AML-193 (cell line): ENCODE data around the gene DSG2.

ENCODE experiments used
- DNase-seq, 2 experiments: peaks; one replicate each; lab custom pipeline; 2025; lab: John Stamatoyannopoulos, UW

Gene DSG2

DNA sequence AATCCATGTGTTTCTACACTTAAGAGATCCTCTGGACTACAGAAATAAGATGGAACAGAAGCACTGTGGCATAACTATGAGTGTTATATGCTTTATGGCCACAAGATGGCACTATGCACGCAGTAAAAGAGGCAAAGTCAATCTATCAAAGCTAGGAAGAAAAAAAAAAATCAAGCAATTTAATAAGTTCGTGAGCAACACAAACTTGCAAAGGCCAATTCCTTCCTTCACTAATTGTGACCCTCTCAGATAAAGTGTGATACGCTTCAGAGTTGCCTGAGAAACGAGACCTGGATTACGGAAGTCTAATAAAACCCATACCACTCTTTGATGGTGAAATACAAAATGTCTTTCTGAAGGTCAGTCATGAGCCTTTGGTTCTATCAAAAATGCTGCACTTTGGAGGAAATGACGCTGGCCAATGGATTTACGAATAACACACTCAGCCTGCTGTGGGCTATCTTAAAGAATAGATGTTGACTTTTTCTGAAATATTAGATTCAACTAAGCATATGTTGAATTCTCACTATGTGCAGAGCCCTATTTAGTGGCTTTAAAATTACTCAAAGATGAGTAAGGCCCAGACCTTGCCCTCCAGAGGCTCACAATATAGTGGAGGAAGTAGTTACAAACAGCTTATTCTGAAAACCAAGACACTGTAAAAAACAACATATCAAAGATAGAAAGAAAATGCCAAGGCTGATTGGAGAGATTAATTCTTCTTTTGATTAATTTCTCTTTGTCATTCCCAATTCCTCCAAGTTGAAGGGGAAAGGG, 58.2 kb downstream of the DSG2 start:
- DNase-seq = peak; percentile 51 to 64

DNA sequence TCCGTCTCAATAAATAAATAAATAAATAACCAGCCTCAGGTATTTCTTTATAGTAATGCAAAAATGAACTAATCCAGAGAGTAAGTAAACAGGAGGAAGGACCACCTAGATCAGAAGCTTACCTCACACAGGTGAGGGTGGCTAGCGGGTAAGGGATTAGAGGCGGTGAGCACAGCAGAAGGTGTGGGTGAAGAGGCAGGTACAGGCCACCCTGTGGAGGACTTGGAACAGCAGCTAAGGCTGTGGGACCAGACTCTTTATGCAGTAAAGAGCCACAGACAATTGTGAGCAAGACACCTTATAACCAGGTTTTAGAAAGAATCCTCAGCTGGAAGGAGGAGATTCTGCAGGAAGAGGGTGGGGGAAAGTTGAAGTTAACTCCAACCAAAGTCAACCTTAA, 59.5 kb downstream of the DSG2 start:
- DNase-seq = no peak

DNA sequence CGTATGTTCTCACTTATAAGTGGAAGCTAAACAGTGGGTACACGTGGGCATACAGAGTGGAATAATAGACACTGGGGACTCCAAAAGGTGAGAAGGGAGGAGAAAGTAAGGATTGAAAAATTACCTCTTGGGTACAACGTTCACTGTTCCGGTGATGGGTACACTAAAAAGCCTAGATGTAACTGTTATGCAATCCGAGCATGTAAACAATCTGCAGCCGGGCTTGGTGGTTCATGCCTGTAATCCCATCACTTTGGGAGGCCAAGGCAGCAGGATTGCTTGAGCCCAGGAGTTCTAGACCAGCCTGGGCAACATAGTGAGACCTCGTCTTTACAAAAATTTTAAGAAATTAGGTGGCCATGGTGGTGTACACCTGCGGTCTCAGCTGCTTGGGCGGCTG, 60.6 kb downstream of the DSG2 start:
- no peak for DNase-seq

DNA sequence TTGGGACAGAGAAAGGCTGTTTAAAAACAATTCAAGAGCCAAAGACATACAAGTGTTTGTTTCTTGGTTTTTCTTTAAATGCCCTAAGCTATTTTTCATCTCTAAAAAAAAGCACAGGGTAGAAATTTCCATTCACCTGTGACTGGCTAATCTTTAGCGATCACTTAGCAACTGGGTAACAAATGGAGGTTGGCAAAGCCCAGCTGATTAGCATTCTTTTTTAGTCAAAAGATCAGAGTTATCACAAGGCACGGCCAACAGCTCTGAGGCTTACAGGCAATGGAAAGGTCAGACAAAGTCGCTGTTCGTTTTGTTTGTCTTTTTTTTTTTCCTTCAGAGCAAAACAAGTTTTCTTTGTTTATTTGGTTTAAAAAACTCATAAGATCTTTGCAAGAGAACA, 64.7 kb downstream of the DSG2 start:
- DNase-seq = no peak

DNA sequence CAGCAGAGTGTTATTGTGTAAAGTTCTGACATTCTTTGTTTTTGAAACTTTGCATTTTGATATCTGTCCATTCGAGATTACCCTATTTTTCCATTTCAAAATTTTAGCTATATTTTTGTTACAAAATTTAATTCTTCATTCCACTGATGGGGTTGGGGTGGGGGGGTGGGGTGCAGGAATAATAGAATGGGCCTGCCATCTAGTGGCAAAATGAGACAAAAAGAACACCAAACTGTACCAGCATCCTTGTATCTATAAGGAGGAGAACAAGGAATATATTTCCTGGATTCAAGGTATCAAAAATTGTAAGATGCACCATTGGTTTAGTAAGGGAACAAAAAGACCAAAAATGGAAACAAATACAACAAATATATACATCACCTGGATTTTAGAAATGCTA, 65.8 kb downstream of the DSG2 start:
- no peak for DNase-seq

DNA sequence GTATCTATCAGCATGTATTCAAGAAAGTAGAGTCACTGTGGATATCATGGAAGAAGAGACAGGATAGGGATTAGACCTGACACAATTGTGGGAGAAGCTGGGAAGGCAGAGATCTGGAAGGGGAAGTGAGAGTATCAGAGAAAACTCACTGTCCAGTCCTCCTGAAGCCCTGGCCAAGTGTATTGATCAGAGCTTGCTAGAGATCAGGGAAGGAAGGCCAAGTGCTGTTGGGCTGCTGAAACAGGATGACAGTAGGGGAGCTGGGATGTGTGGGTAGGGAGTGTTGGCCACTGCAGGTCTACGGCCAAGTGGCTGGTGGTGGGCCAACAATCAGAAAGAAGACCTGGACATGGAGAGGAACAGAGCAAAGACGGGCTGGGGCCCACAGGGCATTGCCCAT, 67.4 kb downstream of the DSG2 start:
- DNase-seq = no peak

DNA sequence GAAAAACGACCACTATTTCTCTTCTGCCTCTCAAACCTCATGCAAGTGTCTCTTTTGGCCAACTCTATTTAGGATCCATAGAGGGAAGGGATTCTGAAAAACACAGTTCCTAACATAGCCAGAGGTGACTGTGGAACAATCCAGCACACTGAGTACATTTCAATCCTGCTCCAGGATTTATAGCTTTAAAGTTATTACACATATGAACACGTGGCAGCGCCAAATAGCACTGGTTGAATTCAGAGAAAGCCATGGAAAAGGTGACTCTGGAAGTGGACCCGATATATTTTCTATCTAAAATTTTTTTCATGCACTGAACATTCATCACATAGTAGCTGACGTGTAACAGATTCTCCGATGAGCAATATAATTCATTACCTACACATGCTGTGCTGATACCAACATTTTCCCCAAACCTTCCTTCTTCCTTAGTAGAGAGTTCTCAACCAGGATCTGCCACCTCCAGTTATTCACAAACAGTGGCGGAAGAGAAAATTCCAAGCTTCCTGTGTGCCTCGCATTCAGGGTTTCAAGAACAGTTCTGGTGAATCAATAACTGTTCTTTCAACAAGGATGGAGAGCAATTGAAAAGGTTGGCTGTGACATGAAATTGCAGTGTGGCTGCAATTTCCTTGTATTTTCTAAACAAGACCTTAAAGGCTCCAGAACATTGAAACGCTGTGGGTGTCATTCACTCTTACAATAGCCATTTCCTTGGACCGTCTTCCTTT, 68.0 kb downstream of the DSG2 start:
- no peak for DNase-seq

DNA sequence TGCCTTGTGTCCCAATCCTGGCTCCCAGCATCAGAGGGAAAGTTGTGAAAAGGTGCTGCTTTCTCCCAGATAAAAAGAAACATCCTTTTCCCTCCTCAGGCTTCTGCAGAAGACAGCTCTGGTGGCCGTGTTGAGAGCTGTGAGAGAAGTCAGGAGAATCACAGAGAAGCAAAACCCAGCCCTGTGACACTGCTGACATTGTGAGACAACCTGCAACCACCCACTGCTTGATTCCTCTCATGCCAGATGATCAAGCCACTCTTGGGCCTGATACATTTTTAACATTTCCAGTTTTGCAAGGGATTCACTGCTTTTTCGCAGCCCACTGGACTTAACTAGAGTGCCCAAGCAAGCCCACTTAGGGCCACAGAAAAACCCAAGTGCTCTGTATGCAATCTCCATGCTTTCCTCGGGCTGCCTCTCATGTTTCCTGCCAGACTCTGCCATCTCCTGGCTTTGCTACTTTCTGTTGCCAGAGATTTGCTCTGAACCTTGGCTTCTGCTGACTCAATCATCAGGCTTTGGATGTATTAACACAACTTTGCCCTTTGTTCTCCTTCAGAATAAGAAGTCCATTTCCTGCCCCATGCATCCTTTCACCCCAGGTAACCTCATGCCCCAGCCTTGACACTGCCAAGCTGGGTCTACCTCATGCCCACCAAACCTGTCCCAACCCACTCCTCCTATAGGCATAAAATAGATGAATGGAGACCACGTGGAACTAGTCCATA, 68.8 kb downstream of the DSG2 start:
- no peak for DNase-seq

DNA sequence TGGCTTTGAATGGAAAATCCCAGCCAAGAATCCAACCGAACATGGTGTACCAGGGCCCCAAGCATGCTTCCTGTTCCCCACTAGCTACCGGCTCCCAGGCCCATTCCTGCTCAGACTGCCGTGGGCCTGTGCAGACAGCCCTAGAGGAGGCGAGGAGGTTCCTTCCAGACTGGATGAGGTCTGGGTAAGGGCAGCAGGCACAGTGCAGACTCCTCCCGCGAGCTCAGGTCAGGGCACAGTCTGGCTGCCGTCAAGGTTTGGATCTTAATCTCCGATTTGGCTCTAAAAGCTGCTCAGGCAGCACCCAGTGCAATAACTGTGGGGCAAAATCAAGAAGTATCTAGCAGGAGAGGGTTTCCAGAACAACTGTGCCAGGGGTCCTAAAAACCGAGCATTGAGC, 74.4 kb downstream of the DSG2 start:
- DNase-seq = no peak

DNA sequence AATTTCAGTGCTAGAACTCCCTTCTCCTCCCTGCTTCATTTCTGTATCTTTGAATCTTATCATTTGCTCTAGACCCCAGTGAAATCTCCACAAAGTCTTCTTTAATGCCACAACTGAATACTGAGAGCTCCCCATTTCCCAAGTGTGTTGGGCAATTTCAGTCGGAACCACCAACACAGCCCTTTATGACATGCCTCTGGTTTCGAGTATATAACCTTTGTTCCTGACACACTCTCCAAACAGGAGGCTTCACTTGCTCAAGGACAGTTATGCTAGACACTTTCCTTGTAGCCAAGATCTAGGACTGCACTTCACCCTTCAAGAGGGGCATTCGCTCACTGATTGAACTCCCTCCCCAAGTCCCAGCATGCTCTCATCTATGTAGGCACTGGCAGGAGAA, 75.1 kb downstream of the DSG2 start:
- DNase-seq = no peak

DNA sequence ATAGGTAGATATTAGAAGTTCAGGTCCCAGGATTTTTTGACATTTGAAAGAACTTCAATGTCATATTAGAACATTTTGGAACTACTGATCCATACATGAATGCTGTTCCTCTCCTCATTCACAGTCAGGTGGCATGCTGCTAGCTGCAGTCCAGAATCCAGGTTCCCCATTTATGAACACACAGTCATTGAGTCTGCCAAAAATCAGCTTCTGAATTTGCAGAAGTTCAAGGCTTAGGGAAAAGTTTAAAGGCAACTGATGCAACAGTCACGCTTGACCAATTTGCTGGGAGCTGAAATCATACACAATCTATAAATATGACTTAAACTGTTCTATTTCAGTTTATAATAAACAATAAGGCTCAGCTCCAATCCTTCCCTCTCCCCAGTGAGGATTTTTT, 76.4 kb downstream of the DSG2 start:
- DNase-seq = peak in 1 of 2 experiments; percentile 28

DNA sequence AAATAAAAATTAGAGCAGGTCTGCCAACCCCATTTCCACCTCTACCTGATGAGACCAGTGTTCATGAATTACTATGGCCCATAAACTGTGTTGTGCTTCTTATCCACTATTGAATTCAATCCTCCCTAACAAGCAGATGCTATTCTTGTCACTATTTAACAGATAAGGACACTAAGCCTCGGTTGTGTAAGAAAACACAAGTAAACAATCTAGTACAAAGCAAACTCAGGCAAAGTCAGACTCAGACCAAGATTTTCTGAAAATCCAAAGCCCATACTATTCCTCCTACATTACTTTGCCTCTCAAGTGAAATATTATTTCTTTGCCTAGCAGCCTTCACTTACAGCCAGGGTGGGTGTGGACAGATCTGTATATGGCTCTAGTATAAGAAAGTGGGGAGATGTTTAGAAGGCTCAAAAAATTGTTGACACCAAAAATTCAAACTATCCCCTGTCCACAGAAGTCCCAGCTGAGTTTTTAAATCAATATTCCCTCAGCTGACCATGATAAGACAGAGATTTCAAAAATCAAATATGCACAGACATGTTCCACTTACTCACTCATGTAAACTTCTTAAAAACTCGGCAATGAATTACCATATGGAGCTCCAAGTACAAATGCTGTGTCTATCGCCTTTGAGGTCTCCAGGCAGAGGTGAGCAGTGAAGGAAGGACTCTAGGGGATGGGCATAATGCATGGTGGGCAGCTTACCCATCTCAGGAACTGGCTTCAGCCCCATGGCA, 77.7 kb downstream of the DSG2 start:
- DNase-seq = no peak

DNA sequence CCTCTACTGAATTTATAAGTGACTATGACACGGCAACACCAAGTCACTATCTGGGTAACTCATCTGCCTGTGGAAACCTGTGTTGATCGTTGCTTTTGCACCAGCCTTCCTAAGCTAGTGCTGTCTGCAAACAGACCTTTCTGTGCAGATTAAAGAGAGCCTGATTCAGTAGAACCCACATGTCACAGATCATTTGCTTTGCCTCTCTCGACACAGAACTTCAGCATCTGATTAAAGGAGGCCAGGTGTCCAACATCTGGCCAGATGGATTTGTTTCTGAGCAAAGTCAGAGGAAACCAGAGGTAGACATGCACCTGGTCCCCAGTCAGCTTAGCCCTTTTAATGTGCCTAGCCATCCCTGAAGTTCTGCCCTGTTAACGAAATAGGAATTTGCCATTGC, 78.7 kb downstream of the DSG2 start:
- DNase-seq = no peak

DNA sequence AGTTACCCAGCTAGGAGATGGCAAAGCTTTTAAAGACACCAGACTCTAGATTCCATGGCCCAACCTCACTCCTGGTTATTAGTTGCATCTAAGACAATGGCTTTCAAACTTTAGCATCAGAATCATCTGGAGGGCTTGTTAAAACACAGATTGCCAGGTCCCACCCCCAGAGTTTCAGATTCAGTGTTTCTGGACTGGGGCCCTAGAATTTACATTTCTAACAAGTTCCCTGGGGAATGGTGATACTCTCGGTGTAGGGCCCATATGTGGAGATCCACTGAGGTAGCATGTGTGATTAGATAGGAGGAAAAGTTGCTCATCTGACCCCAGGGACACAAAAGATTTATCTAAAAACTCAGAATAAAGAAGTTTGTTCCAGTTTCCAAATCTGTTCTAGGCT, 79.2 kb downstream of the DSG2 start:
- DNase-seq = no peak

DNA sequence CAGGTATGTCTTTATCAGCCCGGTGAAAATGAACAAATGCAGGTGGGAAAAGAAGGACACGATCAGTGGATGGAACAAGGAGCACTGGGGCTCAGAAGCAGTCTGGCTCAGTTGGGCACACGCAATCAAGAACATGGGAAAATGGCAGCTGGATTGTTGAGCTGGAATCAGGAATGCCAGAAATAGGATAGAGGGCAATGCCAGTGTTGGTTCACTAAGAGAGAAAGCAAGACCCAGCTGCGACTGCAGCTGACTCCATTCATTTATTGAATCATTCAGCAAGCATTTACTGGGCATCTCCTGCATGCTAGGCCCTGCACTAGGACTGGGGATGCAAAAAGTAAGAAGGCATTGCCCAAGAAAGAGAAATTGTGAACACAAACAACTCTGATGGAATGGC, 80.1 kb downstream of the DSG2 start:
- no peak for DNase-seq

DNA sequence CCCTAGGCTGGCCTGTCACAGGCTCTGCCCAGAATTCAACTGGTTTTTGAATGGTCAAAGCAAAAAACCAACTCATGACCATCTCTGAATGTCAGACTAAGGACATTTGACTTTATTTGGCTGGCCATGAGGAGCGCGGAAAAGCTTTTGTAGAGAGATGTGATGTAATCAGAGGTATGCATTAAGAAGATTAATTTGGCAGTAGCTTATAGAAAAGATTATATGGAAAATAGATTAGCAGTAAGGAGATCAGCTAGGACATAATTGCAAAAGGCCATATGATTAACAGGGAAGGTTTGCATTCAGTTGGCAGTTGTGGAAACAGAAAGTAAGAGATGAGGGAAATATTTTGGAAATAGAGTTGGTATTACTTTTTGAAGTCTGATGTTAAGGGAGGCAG, 81.4 kb downstream of the DSG2 start:
- DNase-seq = no peak

DNA sequence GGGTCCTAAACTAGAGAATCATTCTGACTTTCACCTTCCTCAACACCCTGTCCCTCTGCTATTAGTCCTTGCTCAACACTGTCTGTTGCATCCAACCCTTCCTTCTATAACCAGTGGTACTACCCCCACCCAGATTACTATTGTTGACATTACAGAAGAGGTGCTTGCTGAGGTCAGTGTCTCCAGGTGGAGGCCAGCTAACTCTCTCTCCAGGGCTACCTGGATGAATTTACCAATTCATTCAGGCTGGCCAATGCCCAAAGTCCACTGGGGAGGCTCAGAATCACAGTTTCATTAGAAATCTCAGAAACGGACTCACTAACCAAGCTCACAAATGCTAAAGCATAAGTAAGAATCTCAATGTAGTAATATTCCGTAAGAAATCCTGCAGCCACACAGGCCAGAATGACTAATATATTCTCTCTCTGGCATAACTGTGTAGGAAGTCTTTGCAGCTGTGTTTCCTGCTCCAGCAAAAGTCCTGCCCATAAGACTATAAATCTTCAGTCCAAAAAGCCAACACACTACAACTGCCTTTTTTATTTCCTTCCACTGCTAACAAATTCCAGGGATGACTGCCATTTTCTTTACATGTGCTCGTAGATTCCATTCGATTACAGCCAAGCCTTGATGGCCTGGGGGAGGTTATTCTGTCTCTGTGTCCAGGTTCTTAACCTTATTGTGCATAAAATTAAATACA, 83.7 kb downstream of the DSG2 start:
- DNase-seq = no peak

DNA sequence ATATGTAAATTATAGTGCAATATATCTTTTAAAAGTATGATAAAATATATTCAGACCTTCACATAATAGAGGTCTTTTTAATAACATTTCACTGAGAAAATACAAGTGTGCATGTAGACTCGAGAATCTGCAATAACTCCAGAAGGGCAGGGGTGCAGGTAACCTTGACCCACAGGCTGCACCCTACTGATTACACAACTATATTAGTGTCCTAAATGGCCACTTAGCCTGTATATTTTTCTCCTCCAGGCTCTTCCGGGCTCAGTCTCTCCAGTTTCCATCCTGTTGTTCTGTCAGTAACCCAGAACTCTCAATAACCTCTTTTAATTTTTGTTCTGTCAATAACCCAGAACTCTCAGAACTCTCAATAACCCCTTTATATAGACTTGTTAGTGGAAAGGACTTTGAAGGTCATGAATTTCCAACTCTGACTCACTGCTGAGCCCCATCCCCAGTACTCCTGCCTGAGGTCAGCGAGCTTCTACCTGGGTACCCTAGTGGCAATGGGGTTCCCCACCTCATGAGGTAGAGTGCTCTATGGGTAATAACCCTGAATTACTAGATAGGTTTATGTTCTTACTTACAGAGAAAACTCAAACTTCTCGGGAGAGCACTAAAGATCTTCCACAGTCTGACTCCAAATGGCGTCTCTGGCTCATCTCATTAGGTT, 85.3 kb downstream of the DSG2 start:
- no peak for DNase-seq

DNA sequence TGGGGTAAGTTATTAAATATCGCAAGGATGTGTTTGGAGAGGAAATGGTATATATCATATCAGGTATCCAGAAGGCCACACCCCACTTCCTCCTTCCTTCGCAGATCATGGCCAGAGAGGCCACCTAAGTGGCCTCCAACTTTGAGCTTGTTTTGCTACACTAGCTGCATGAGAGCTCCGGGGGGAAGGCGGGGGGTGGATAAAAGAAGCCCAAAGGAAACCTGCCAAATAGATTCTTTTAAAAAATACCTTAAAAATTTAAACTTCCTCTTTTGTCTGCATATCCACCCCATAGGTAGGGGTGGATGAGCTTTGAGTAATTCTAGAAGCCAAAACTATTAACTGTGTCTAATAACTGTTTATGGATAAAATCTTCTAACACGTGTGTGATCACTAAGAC, 88.0 kb downstream of the DSG2 start:
- DNase-seq = no peak

DNA sequence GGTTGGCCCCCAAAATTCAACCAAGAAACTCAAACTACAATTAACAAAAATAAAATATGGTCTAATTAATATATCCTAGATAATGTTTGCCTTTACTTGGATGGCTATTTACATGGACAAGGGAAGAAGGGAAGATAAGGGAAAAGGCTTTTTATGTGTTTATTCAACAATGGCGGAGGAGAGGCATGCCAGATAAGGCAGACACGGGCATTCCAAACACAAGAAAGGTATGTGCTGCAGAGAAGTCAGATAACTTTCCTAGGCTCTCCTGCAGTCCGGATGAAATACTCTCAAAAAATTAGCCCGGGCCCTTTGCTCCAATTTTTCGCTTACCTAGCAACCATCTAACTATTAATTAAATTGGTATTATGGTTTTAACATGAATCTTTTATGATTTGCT, 88.6 kb downstream of the DSG2 start:
- no peak for DNase-seq

DNA sequence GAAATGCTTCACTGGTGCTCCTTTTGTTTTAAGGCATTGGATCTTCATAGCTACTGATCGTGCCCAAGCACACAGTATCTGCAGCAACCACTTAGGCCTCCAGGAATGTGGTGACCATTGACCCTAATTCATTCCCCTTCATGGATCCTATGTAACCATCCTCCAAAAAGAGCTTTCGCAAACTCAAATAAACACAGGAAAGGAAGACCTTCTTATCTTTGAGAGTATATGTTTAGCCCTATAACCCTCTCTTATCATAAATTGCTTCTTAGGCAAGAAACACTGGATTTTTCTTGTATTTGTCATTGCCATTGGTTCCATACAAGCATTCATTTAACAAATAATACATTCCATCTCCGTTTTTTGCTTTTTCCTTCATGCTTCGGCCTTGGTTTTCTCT, 89.6 kb downstream of the DSG2 start:
- no peak for DNase-seq
